Loucy (cell line): Measurements from ENCODE around the gene CDH12.
"Not testable (repeated sequence)": the region's sequence is repeated elsewhere in the genome, so short reads cannot be mapped to it uniquely, and the experiment has no call there.

ENCODE experiments used
- CTCF ChIP-seq: fragments of 200-600 bp; sonication (generic); conservative IDR thresholded peaks from 2 replicates; pipeline ENCODE4 v1.5.1; 2014; ENCODE audit warnings: mild to moderate bottlenecking, antibody characterized with exemption, low read length
- EZH2phosphoT487 ChIP-seq: fragments of 200-600 bp; IDR thresholded peaks from 2 replicates; pipeline ENCODE4 v1.6.1; 2018; ENCODE audit warnings: antibody characterized with exemption, mild to moderate bottlenecking, moderate library complexity, borderline replicate concordance

- TF ChIP-seq CTCF, EZH2phosphoT487: not testable (repeated sequence)
Observed at GRCh38 chr5:22315052-22315451, 538.1 kb downstream of the CDH12 start.
